ENCODE data around the gene HSDL2.

DNA sequence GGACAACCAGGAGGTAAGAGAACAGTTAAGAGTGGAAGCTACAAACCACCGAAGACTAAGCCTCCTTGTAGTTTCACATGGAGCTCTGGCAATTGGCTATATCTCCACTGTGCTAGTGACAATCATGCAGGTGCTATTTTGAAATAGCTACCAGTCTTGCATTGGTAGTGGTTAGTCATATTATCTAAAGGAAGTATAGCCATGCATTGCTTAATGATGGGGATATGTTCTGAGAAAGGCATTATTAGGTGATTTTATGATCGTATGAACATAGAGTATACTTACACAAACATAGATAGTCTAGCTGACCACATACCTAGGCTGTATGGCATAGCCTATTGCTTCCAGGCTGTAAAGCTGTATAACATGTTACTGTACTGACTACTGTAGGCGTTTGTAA is 28.4 kb downstream of the HSDL2 start:
- TF ChIP-seq, protein P1, sequence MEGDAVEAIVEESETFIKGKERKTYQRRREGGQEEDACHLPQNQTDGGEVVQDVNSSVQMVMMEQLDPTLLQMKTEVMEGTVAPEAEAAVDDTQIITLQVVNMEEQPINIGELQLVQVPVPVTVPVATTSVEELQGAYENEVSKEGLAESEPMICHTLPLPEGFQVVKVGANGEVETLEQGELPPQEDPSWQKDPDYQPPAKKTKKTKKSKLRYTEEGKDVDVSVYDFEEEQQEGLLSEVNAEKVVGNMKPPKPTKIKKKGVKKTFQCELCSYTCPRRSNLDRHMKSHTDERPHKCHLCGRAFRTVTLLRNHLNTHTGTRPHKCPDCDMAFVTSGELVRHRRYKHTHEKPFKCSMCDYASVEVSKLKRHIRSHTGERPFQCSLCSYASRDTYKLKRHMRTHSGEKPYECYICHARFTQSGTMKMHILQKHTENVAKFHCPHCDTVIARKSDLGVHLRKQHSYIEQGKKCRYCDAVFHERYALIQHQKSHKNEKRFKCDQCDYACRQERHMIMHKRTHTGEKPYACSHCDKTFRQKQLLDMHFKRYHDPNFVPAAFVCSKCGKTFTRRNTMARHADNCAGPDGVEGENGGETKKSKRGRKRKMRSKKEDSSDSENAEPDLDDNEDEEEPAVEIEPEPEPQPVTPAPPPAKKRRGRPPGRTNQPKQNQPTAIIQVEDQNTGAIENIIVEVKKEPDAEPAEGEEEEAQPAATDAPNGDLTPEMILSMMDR (IDR thresholded peaks at IDR 0.05): no peak
- TF ChIP-seq POLR2A (IDR thresholded peaks at IDR 0.05): no peak
